ENCODE data around the gene KMT2D.

DNA sequence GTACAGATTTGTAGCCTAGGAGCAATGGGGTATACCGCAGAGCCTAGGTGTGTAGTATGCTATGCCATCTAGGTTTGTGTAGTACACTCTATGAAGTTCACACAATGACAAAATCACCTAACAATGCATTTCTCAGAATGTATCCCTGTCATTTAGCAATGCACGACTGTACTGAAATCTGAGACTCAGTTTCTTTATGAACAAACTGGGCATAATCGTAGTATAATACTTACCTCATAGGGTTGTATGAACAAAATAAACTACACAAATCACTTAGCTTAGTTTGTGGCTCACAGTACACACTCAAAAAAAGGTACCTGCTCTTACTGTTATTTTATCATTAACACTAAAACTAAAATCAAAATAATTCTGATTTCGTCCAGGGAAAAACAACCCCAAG, 35.1 kb downstream of the KMT2D start:
- TF ChIP-seq POLR2AphosphoS5 (IDR thresholded peaks at IDR 0.05; ENCODE audit: low read depth, low read length) (no peak), TCF12 (IDR thresholded peaks at IDR 0.05) (no peak)
- TF ChIP-seq, protein P1, sequence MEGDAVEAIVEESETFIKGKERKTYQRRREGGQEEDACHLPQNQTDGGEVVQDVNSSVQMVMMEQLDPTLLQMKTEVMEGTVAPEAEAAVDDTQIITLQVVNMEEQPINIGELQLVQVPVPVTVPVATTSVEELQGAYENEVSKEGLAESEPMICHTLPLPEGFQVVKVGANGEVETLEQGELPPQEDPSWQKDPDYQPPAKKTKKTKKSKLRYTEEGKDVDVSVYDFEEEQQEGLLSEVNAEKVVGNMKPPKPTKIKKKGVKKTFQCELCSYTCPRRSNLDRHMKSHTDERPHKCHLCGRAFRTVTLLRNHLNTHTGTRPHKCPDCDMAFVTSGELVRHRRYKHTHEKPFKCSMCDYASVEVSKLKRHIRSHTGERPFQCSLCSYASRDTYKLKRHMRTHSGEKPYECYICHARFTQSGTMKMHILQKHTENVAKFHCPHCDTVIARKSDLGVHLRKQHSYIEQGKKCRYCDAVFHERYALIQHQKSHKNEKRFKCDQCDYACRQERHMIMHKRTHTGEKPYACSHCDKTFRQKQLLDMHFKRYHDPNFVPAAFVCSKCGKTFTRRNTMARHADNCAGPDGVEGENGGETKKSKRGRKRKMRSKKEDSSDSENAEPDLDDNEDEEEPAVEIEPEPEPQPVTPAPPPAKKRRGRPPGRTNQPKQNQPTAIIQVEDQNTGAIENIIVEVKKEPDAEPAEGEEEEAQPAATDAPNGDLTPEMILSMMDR (IDR thresholded peaks at IDR 0.05): no peak
- TF ChIP-seq, protein P2, sequence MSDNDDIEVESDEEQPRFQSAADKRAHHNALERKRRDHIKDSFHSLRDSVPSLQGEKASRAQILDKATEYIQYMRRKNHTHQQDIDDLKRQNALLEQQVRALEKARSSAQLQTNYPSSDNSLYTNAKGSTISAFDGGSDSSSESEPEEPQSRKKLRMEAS (IDR thresholded peaks at IDR 0.05; ENCODE audit: low read depth): no peak

Data from SK-N-SH (cell line).